Heart right ventricle (tissue), 16 donors: ENCODE measurements around the gene MYPN. TPM values are rescaled to one million over a fixed set of nuclear protein-coding genes. Genes with fewer than 3 reads are reported as not detected.
A peak's percentile ranks its signal among the peaks of the same experiment; 100 is the strongest.

Experiments used
- ATAC-seq, 8 donors: fragments of 200-7000 bp; cut with Tn5 transposase; one replicate each; pipeline ENCODE4 v1.9.1; 2020; ENCODE audit warnings: mild to moderate bottlenecking in 8 of 8, moderate library complexity in 8 of 8, moderate number of reproducible peaks in 1 of 8
- DNase-seq, 2 donors: peaks; one replicate each; pipeline ENCODE4 v3.0.0-alpha.2; 2020
- H3K27ac ChIP-seq, 10 donors: fragments of 200-600 bp; sonication (generic) in 2 of 10; one replicate each; pipeline versions ENCODE4 v1.5.0 to v1.8.0; 2020 to 2022; ENCODE audit warnings: mild to moderate bottlenecking in 3 of 10
- H3K27me3 ChIP-seq, 7 donors: fragments of 200-600 bp; one replicate each; pipeline ENCODE4 v1.8.0; 2021 to 2022; ENCODE audit warnings: mild to moderate bottlenecking in 2 of 7
- H3K36me3 ChIP-seq, 9 donors: fragments of 200-600 bp; sonication (generic) in 1 of 9; one replicate each; pipeline versions ENCODE4 v1.5.0 to v1.8.0; 2020 to 2022; ENCODE audit warnings: mild to moderate bottlenecking in 2 of 9
- H3K4me1 ChIP-seq, 9 donors: fragments of 200-600 bp; sonication (generic) in 1 of 9; one replicate each; pipeline versions ENCODE4 v1.5.0 to v1.8.0; 2020 to 2022; ENCODE audit warnings: mild to moderate bottlenecking in 4 of 9
- H3K4me3 ChIP-seq, 10 donors: fragments of 200-600 bp; sonication (generic) in 2 of 10; one replicate each; pipeline versions ENCODE4 v1.5.0 to v1.8.0; 2020 to 2022; ENCODE audit warnings: mild to moderate bottlenecking in 7 of 10, moderate library complexity in 2 of 10
- H3K9me3 ChIP-seq, 11 donors: fragments of 200-600 bp in 10 of 11; sonication (generic) in 2 of 11; one replicate each; pipeline versions ENCODE4 v1.5.0 to v1.8.0; 2013 to 2022; ENCODE audit warnings: mild to moderate bottlenecking in 2 of 11, control low read depth in 1 of 11, moderate library complexity in 1 of 11
- WGBS, 2 donors: extraction: QIAGEN DNeasy Blood & Tissue Kit; methylation state at CpG; one replicate each; pipeline ENCODE4 v1.1.7; 2013; ENCODE audit warnings: inconsistent platforms in 1 of 2; 5-methylcytosine and 5-hydroxymethylcytosine counted together
- intact Hi-C, 10 donors: fragments of 100-400 bp; cut with DNase I; formaldehyde crosslinking; loops; one replicate each; pipeline versions ENCODE4 v1.11.1 to v1.14.2; 2022
- polyA plus RNA-seq, 2 donors: library from polyadenylated mRNA; stranded (reverse); fragments of 200-250 nt; gene quantifications; one replicate each; pipeline ENCODE4 v1.2.3, GENCODE V29; 2013
- total RNA-seq, 10 donors: library from RNA; stranded (reverse); fragmentation: NEBNext Ultra II Directional in 3 of 10; extraction: Animal tissue kit (Norgen Biotek cat#: 25700) in 3 of 10; gene quantifications; one replicate each; pipeline versions ENCODE4 v1.2.1 to v1.2.4, GENCODE V29; 2021 to 2023
- TF ChIP-seq, protein P1 (sequence below), 9 donors: fragments of 200-600 bp; sonication (generic) in 2 of 9; IDR thresholded peaks; one replicate each; pipeline versions ENCODE4 v1.5.0 to v1.8.0; 2021 to 2022; ENCODE audit warnings: antibody characterized with exemption in 9 of 9, mild to moderate bottlenecking in 5 of 9, moderate library complexity in 1 of 9
- donor health status: Arrhythmogenic right ventricular cardiomyopathy.
- donor health status: ischemic (EF 13 %, LVEDD 7.1; RV severe dilation, severe dysfunction).
- donor health status: healthy with polysubstance abuse.
- donor health status: DM: no; HTN: yes; CAD: no.
- donor health status: DM: no; HTN: no; CAD: no.
- donor health status: ischemic (EF 25% LVEDD 6.9; RV normal size, moderate dysfunction).
- donor health status: ischemic (EF 25% LVEDD 5.7; RV mildly dilated, moderate dysfunction).
- donor health status: healthy.
- donor health status: DM: yes; HTN: yes; CAD: no.
- donor health status: Ischemic cardiomyopathy.
- donor health status: ischemic (EF 35%, LVEDD 5.7; RV mildly dilated, moderate dysfunction).
- donor health status: nonischemic (EF 11% LVEDD 7.7; RV severe dilation, severe dysfunction).
- donor health status: DM: yes; HTN: yes; CAD: no.
- donor health status: PGD.
- donor health status: ischemic (EF 29% LVEDD 5.4; RV normal size, mild dysfunction).
- donor health status: nonischemic (EF 23%, LVEDD 6.1; RV moderate dilation, normal function).

The MYPN gene
- total and polyA plus RNA-seq, 12 donors, result 27.1 to 302 (median 156) TPM

DNA sequence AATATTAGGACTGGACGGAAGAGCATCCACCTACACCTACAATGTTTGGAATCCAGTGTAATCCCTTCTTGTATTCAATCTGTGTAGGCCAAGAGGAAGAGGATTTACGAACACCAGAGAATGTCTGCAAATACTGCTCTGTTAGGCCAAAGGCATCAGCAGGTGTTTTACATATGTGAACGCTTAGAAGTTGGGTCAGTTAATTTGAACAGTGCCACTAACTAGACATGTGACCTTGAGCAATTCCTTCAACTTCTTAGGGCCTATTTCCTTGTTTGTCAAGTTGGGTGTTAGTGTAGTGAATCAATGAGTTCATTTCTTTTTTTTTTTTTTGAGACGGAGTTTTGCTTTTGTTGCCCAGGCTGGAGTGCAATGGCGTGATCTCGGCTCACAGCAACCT is 35.4 kb downstream of the MYPN start:
- Histone ChIP-seq H3K36me3 (peaks cover 0 to 54% (median 11%) of the 10 kb centered on the region in 9 donors), H3K4me1 (peaks cover 0 to 4% (median 0%) of the 10 kb centered on the region in 9 donors), H3K4me3 (no peak overlapping the region), H3K27me3 (no peaks in the 10 kb centered on the region), H3K9me3 (no peaks in the 10 kb centered on the region), H3K27ac (peak overlapping the region in 3 of 10 donors; percentile 7 to 51 (median 22))
- WGBS, 2 donors, result 94 to 96% methylated on average over 6 of the region's 6 CpGs
- no peak for DNase-seq
- intact Hi-C loops, result no loop called here
- TF ChIP-seq, protein P1, sequence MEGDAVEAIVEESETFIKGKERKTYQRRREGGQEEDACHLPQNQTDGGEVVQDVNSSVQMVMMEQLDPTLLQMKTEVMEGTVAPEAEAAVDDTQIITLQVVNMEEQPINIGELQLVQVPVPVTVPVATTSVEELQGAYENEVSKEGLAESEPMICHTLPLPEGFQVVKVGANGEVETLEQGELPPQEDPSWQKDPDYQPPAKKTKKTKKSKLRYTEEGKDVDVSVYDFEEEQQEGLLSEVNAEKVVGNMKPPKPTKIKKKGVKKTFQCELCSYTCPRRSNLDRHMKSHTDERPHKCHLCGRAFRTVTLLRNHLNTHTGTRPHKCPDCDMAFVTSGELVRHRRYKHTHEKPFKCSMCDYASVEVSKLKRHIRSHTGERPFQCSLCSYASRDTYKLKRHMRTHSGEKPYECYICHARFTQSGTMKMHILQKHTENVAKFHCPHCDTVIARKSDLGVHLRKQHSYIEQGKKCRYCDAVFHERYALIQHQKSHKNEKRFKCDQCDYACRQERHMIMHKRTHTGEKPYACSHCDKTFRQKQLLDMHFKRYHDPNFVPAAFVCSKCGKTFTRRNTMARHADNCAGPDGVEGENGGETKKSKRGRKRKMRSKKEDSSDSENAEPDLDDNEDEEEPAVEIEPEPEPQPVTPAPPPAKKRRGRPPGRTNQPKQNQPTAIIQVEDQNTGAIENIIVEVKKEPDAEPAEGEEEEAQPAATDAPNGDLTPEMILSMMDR (IDR thresholded peaks at IDR 0.05), result no peak
- no peak for ATAC-seq

DNA sequence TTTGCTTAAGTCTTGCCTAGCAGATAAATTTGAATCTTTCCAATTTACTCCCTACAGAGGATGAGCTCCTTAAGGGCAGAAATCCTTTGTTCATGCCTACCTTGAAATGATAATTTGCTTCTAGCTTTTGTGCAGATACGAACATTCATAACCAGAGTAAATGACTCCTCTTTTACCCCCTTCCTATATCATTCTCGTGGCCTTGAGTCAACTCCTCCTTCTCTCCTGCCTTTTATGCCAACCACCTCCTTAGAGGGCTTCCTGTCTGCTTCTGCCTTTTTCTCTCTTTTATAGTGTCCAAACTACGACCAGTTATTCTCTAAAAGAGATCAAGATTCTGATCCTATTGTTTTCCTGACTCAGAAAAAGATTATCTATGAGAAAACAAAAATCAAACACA is 36.4 kb downstream of the MYPN start:
- Histone ChIP-seq H3K9me3 (no peaks in the 10 kb centered on the region), H3K27me3 (no peaks in the 10 kb centered on the region), H3K27ac (no peak overlapping the region), H3K4me1 (no peaks in the 10 kb centered on the region), H3K4me3 (no peak overlapping the region), H3K36me3 (peaks cover 0 to 64% (median 11%) of the 10 kb centered on the region in 9 donors)
- WGBS, 2 donors, result 64 to 74% methylated on average over 3 of the region's 3 CpGs
- ATAC-seq (no peak), DNase-seq (no peak)
- TF ChIP-seq, protein P1 (IDR thresholded peaks at IDR 0.05), result no peak
- intact Hi-C loops, result no loop called here

DNA sequence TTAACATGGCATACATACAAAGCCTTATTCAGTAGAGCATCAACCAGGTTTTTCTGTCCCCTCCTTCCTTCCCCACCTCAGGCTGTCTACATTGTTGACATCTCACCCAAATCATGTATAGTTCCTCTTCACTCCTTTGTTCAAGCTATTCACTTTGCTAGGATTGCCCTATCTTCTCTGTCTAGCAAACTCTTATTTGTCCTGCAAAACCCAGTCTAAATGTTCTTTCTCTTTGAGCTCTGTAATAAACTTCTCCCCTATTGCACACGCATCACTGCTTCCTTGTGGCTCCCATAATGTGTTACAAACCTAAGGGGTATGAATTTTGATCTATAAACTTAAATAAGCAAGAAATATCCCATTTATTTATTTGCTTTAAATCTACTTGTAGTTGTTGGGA is 36.8 kb downstream of the MYPN start:
- WGBS, 2 donors, result 87 to 96% methylated on average over 1 of the region's 1 CpG
- TF ChIP-seq, protein P1 (IDR thresholded peaks at IDR 0.05), result no peak
- DNase-seq (no peak), ATAC-seq (no peak)
- H3K4me3 ChIP-seq, result no peak overlapping the region
- peaks cover 0 to 69% (median 11%) of the 10 kb centered on the region in 9 donors for H3K36me3 ChIP-seq
- H3K4me1 ChIP-seq, result no peaks in the 10 kb centered on the region
- no peaks in the 10 kb centered on the region for H3K9me3 ChIP-seq
- peak overlapping the region in 1 of 10 donors; percentile 5 for H3K27ac ChIP-seq
- H3K27me3 ChIP-seq, result no peaks in the 10 kb centered on the region
- intact Hi-C loops, result no loop called here

DNA sequence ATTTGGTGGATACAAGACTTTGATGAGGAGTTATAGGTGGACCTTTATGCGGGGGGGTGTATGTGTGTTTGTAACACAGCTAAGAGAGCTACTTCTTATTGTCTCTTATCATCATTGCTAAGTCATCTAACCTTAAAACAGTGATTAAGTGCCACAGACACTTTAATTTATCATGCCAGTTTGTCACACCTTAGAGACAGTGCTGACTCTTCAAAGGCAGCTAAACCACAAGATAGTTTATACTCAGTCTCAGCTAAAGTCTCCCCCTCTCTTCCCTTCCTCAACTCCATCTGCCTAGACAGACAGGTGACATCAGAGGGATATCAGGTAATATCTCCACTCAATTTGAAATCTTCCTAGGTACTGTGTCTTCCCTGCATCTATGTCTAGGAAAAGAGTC is 42.2 kb downstream of the MYPN start:
- ATAC-seq (no peak), DNase-seq (no peak)
- peak overlapping the region in 6 of 10 donors; percentile 17 to 95 (median 86) for H3K27ac ChIP-seq
- no peaks in the 10 kb centered on the region for H3K27me3 ChIP-seq
- peaks cover 0 to 42% (median 2%) of the 10 kb centered on the region in 9 donors for H3K36me3 ChIP-seq
- no peaks in the 10 kb centered on the region for H3K9me3 ChIP-seq
- WGBS, 2 donors, result 92 to 100% methylated on average over 1 of the region's 1 CpG
- intact Hi-C loops, result loop anchor here in 5 of 10 donors (2.0 to 10.0 kb wide), 4 partner anchors 15 to 297 kb away; no protein-coding TSS in a partner anchor
- no peak overlapping the region for H3K4me3 ChIP-seq
- TF ChIP-seq, protein P1 (IDR thresholded peaks at IDR 0.05), result no peak
- peaks cover 0 to 35% (median 18%) of the 10 kb centered on the region in 9 donors for H3K4me1 ChIP-seq
